ENCODE data around the gene EDIL3. TPM values are rescaled to one million over a fixed set of nuclear protein-coding genes. Genes with fewer than 3 reads are reported as not detected.

The EDIL3 gene
- total and polyA plus RNA-seq, 9 of the 15 experiments (the other 6 are each of a cell fraction or from before 2014, with no cell fraction given) = 0.09 TPM; not detected in 8

DNA sequence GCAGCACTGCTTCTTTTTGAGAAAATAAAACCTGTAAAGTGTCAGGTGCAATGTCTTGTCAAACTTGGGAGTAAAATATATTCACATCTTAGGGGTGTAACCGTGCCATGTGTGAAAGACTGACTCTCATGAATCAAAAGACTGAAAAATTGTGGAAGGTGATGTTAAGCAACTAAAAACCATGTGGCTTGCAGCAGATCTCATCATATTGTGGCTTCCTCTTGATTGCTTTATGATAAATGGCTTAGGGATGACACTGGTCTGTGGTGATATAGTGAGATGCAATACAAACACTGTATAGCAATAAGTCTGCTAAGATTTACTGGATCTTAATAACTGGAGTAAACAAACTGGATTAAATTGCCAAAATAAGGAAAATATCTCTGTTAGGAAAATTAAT lies 321.6 kb downstream of the EDIL3 start:
- no peak overlapping the region for H2AFZ ChIP-seq (ENCODE audit: low read depth, low read length)
- no TSS peak for BruUV-seq (replicated peaks)
- TF ChIP-seq RBBP5 (IDR thresholded peaks at IDR 0.05; ENCODE audit: borderline replicate concordance, insufficient read depth, low read length, poor library complexity, severe bottlenecking) (no peak), NFYB (IDR thresholded peaks at IDR 0.05; ENCODE audit: extremely low read depth, insufficient read length) (no peak), RBM17 (IDR thresholded peaks at IDR 0.05; ENCODE audit: borderline replicate concordance, low read depth, low read length) (no peak), HOXB6 (CRISPR knock-in tag; IDR thresholded peaks at IDR 0.05; ENCODE audit: borderline replicate concordance) (no peak), ELF2 (CRISPR knock-in tag; IDR thresholded peaks at IDR 0.05) (no peak), RFX7 (CRISPR knock-in tag; IDR thresholded peaks at IDR 0.05) (no peak), SREBF2 (CRISPR knock-in tag; IDR thresholded peaks at IDR 0.05) (no peak), ZNF699 (CRISPR knock-in tag; IDR thresholded peaks at IDR 0.05; ENCODE audit: insufficient replicate concordance) (no peak), PHF20 (IDR thresholded peaks at IDR 0.05; ENCODE audit: partially characterized antibody) (no peak), ARNT (IDR thresholded peaks at IDR 0.05) (no peak), ZFP36 (IDR thresholded peaks at IDR 0.05; ENCODE audit: low read depth, low read length, partially characterized antibody) (no peak), TARDBP (IDR thresholded peaks at IDR 0.05) (no peak), ATF7 (IDR thresholded peaks at IDR 0.05) (no peak), PTRF (tag; IDR thresholded peaks at IDR 0.05) (no peak)
- TF ChIP-seq, protein P1, sequence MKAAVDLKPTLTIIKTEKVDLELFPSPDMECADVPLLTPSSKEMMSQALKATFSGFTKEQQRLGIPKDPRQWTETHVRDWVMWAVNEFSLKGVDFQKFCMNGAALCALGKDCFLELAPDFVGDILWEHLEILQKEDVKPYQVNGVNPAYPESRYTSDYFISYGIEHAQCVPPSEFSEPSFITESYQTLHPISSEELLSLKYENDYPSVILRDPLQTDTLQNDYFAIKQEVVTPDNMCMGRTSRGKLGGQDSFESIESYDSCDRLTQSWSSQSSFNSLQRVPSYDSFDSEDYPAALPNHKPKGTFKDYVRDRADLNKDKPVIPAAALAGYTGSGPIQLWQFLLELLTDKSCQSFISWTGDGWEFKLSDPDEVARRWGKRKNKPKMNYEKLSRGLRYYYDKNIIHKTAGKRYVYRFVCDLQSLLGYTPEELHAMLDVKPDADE (conservative IDR thresholded peaks at IDR 0.05; ENCODE audit: control insufficient read depth, low read depth, low read length) = no peak
- TF ChIP-seq, protein P2, sequence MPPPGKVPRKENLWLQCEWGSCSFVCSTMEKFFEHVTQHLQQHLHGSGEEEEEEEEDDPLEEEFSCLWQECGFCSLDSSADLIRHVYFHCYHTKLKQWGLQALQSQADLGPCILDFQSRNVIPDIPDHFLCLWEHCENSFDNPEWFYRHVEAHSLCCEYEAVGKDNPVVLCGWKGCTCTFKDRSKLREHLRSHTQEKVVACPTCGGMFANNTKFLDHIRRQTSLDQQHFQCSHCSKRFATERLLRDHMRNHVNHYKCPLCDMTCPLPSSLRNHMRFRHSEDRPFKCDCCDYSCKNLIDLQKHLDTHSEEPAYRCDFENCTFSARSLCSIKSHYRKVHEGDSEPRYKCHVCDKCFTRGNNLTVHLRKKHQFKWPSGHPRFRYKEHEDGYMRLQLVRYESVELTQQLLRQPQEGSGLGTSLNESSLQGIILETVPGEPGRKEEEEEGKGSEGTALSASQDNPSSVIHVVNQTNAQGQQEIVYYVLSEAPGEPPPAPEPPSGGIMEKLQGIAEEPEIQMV (tag; conservative IDR thresholded peaks at IDR 0.05; ENCODE audit: low read depth) = no peak
- H3K4me2 ChIP-seq (ENCODE audit: insufficient read depth, low read length) = no peak overlapping the region
- DNase-seq (ENCODE audit: extremely low read depth in 1 of 4, low spot score in 3 of 4) (no peak), FAIRE-seq (no peak), ATAC-seq (no peak)
- H3K27ac ChIP-seq (ENCODE audit: extremely low read depth, low read depth, low read length) = no peak overlapping the region
- no peak overlapping the region for H3K9ac ChIP-seq (ENCODE audit: insufficient read depth in 1 of 2, low read depth in 2 of 2, low read length in 2 of 2)
- H3K4me1 ChIP-seq (replicated peaks in 1 of 2; ENCODE audit: control insufficient read depth in 2 of 2, insufficient read depth in 2 of 2, low read length in 2 of 2) = no peaks in the 10 kb centered on the region
- no peak overlapping the region for H3K4me3 ChIP-seq
- H3K9me3 ChIP-seq (replicated peaks; ENCODE audit: control insufficient read depth, insufficient read depth, low read depth, low read length) = no peaks in the 10 kb centered on the region
- intact Hi-C loops (cut with micrococcal nuclease) (no loop called here), in situ Hi-C loops (cut with MboI) (no loop called here)
- no peaks in the 10 kb centered on the region for H3K79me2 ChIP-seq (ENCODE audit: control insufficient read depth, insufficient read depth, low read length)
- 0% methylated on average over 1 of the region's 1 CpG for WGBS (ENCODE audit: insufficient coverage, low coverage, missing lambda C conversion rate)
- H3K27me3 ChIP-seq (ENCODE audit: control insufficient read depth in 2 of 2, insufficient read depth in 2 of 2, low read length in 2 of 2) = no peaks in the 10 kb centered on the region
- no peaks in the 10 kb centered on the region for H4K20me1 ChIP-seq (replicated peaks; ENCODE audit: control insufficient read depth, insufficient read depth, low read length)
- ChIA-PET POLR2A (no interaction called here), CTCF (ENCODE audit: low intra/inter-chr PET ratio) (no interaction called here)
- H3K36me3 ChIP-seq (ENCODE audit: control insufficient read depth, insufficient read depth, low read length) = no peaks in the 10 kb centered on the region
- H3K9me1 ChIP-seq (ENCODE audit: control insufficient read depth, insufficient read depth, low read length) = no peaks in the 10 kb centered on the region

All from K562 (cell line).